AG09309 (cell line): ENCODE data around the gene RBM20.

Source experiments
- DNase-seq: peaks from one replicate; pipeline ENCODE4 v3.0.0-alpha.2; 2010; ENCODE audit warnings: low read depth
- H3K4me3 ChIP-seq: 2 replicates; pipeline ENCODE4 v1.5.1; 2011; ENCODE audit warnings: mild to moderate bottlenecking, low read depth, low read length, moderate library complexity; ENCODE audit not compliant: control insufficient read depth
- TF ChIP-seq, protein P1 (sequence below): IDR thresholded peaks from 2 replicates; pipeline ENCODE4 v1.5.1; 2011; ENCODE audit warnings: mild to moderate bottlenecking, low read depth, low read length, inconsistent platforms; ENCODE audit not compliant: insufficient read depth, control insufficient read depth; ENCODE audit errors: missing control alignments

RBM20 gene

DNA sequence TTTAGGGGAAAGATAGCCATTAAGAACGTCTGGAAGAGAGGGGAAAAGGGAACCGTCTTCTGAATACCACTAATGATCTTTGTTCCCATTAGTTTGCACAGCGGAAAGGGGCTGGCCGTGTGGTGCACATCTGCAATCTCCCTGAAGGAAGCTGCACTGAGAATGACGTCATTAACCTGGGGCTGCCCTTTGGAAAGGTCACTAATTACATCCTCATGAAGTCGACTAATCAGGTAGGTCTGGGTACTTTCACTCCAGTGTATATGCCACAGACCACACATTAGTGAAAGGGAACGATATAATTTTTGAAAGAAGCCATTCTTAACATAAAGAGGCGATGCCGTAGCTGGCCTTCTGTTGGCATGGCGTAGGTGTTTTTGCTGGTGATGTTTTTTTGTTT is 153.3 kb downstream of the RBM20 start:
- DNase-seq: no peak
- TF ChIP-seq, protein P1, sequence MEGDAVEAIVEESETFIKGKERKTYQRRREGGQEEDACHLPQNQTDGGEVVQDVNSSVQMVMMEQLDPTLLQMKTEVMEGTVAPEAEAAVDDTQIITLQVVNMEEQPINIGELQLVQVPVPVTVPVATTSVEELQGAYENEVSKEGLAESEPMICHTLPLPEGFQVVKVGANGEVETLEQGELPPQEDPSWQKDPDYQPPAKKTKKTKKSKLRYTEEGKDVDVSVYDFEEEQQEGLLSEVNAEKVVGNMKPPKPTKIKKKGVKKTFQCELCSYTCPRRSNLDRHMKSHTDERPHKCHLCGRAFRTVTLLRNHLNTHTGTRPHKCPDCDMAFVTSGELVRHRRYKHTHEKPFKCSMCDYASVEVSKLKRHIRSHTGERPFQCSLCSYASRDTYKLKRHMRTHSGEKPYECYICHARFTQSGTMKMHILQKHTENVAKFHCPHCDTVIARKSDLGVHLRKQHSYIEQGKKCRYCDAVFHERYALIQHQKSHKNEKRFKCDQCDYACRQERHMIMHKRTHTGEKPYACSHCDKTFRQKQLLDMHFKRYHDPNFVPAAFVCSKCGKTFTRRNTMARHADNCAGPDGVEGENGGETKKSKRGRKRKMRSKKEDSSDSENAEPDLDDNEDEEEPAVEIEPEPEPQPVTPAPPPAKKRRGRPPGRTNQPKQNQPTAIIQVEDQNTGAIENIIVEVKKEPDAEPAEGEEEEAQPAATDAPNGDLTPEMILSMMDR: no peak
- no peak overlapping the region for H3K4me3 ChIP-seq

DNA sequence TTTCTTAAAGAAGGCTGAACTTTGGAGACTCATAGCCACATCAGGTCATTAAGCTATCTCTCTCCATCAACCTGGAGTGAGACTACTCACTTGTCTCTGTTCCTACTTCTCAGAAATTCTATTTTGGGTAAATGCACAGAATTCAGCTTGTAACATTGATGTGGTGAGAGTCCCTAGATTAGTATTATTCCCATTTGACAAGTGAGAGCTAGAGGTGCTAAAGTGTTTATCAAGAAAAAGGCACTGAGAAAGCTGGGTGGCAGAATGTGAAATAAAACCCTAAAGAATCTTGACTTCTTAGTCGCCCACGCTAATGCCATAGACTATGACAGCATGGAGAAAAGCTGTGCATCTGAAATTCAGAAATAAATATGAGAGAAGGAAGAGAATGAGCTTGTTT is 154.2 kb downstream of the RBM20 start:
- H3K4me3 ChIP-seq: no peak overlapping the region
- TF ChIP-seq, protein P1: no peak
- DNase-seq: no peak

DNA sequence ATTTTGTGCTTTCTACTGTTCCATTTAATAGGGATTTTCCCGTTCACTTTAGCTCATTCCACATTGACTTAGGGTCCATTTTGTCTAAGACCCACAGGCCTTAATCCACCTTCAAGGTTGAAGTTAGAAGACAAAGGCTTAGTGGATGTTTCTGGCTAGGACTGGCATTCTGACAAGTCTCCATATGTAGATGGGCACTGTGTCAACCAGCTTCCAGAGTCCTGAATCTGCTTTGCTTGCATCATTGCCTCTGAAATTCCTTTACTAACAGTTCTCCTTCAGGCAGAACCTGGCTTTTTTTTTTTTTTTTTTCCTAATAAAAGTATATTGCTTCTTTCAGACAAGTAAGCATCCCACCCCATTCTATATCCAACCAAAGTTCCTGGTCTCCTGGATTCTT is 158.0 kb downstream of the RBM20 start:
- TF ChIP-seq, protein P1: no peak
- H3K4me3 ChIP-seq: no peak overlapping the region

DNA sequence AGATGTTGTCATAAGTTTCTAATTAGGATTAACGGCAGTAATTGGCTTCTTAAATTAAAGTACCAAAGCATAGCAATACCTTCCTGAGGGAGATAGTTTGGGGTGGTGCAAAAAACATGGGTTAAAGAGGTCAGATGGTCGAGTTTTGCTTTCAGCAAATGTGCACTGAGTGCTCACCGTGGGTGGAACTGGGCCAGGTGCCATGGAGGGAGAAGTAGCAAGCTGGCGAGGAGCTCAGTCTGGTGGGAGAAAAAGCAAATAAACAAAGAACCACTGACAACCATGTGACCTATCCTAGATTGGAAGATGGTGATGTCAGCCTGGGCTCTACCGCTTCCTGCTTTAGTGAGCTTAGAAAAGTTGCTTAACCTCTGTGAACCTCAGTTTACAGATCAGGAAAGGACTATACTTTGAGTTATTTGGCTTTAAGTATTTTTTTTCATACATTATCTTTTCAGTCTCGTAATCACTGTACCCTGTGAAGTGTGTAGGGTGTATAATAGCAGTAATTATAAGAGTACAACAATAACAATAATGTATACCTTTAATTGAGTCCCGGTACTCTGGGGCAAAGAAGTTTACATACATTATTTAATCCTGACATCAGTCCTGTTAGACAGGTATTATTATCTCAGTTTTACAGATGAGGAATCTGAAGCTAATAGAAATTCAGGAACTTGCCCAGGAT is 158.6 kb downstream of the RBM20 start:
- peak; percentile 43 for DNase-seq
- TF ChIP-seq, protein P1: no peak

More for the DNA sequence above, 158.0 kb downstream of the RBM20 start:
- DNase-seq: peak; percentile 37

DNA sequence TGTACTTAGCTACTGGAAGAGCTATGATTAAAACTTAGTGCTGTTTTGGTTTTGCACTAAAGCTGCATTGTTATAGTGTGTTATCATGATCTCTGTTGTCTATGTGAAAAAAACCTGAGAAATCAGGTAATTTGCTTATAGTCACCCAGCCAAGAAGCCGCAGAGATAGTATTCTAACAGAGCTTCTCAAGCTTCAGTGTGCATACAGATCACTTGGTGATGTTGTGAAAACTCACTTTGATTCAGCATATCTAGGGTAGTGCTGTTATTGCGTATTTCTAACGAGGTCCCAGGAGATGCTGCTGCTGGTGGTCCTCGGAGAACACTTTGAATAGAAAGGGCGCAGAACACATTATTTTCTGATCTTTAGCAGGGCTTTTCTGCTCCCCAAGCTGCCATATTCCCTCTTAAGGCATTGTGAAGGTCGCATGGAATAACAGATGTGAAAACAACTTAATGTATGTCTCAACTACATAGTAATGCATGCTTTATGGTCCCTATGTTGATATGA is 159.2 kb downstream of the RBM20 start:
- TF ChIP-seq, protein P1: no peak
- no peak for DNase-seq
- H3K4me3 ChIP-seq: no peak overlapping the region

More for the DNA sequence above, 158.6 kb downstream of the RBM20 start:
- no peak overlapping the region for H3K4me3 ChIP-seq

DNA sequence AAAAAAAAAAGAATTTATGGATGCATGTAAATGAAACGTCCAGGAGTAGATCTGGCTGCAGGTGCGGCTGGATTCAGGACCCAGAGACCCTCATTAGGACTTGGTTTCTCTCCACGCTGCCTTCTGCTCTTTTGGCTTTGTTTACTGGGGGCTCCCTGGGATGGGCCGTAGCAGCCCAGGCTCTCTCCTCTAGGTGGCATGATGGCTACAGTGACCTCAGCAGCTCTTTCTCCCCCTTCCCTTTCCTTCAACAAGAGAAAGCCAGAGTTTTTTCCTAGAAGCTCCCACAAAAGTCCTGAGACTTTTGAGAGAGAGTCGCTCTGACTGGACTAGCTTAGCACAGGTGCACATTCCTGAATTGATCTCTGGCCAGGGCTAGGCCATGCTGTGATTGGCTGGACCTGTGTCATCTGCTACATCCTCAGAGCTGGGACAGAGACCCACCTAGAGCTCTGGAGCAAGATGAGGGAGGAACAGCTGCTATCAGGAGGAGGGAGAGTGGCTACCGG is 159.7 kb downstream of the RBM20 start:
- no peak overlapping the region for H3K4me3 ChIP-seq
- DNase-seq: no peak
- TF ChIP-seq, protein P1: peak; percentile 77
